Nephron (organoid): ENCODE results near the gene LRRC28.

Experiments
- H3K27ac Mint-ChIP-seq, 3 experiments: 2 replicates each; pipeline ENCODE4 v1.8.0; 2020; ENCODE audit warnings: mixed read lengths in 3 of 3, mild to moderate bottlenecking in 2 of 3, moderate library complexity in 1 of 3
- H3K27me3 Mint-ChIP-seq: 2 replicates; pipeline ENCODE4 v1.8.0; 2021; ENCODE audit warnings: low read depth, mild to moderate bottlenecking, moderate library complexity, mixed read lengths
- H3K36me3 Mint-ChIP-seq: 2 replicates; pipeline ENCODE4 v1.8.0; 2020; ENCODE audit warnings: low read depth, mixed read lengths
- H3K4me1 Mint-ChIP-seq: 2 replicates; pipeline ENCODE4 v1.8.0; 2020; ENCODE audit warnings: mixed read lengths
- H3K4me3 Mint-ChIP-seq, 3 experiments: 2 replicates each; pipeline ENCODE4 v1.8.0; 2020; ENCODE audit warnings: mild to moderate bottlenecking in 3 of 3, mixed read lengths in 3 of 3, moderate library complexity in 2 of 3
- H3K9me3 Mint-ChIP-seq: 2 replicates; pipeline ENCODE4 v1.8.0; 2020; ENCODE audit warnings: mixed read lengths
- TF ChIP-seq, protein P1 (sequence below), 3 experiments: fragments of 200-600 bp; sonication (generic); IDR thresholded peaks; one replicate each; pipeline ENCODE4 v1.5.0; 2021; ENCODE audit warnings: antibody characterized with exemption in 3 of 3; ENCODE audit not compliant: unreplicated experiment in 3 of 3

LRRC28 gene

DNA sequence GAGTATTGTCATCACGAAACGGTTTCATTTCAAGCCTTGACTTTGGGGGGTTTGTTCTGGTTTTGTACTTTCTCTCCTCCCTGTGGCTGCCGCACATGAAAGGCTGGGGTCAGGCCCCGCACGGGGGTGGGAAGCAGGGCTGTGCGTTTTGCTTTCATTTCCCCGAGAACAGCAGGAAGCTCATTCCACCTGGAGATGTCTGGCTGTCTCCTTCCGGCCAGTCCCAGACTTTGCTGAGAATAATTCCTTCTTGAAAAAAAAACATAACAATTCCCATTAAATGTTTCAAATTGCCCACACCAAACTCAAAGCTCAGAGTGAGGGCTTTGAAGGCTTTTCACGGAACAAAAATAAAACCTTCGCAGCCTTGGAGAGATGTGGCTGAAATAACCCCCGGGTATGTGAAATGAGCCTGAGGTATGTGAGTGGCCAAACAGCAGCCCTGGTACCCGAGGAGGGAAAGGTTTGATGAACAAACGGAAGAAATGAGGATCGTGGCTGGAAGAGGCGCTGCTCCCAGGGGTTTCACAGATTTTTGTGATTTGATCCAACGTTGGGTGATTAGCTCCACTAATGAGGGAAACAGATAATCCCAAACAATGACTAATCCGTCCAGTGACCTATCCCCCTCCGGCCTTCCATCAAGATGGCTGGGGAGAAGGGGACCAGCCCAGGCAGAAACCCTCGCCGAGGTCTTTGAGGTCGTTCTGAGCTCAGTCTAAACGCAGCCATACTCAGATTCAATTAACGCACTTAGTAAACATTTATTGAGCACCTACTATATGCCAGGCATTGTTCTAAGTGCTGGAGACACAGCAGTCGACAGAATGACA, 187.6 kb downstream of the LRRC28 start:
- Mint-ChIP-seq H3K27me3 (peaks cover 11% of the 10 kb centered on the region), H3K9me3 (no peaks in the 10 kb centered on the region), H3K27ac (peak overlapping the region; percentile 80 to 97 (median 93)), H3K4me3 (peak overlapping the region; percentile 44 to 49 (median 49)), H3K36me3 (no peaks in the 10 kb centered on the region), H3K4me1 (peaks cover 61% of the 10 kb centered on the region)
- TF ChIP-seq, protein P1, sequence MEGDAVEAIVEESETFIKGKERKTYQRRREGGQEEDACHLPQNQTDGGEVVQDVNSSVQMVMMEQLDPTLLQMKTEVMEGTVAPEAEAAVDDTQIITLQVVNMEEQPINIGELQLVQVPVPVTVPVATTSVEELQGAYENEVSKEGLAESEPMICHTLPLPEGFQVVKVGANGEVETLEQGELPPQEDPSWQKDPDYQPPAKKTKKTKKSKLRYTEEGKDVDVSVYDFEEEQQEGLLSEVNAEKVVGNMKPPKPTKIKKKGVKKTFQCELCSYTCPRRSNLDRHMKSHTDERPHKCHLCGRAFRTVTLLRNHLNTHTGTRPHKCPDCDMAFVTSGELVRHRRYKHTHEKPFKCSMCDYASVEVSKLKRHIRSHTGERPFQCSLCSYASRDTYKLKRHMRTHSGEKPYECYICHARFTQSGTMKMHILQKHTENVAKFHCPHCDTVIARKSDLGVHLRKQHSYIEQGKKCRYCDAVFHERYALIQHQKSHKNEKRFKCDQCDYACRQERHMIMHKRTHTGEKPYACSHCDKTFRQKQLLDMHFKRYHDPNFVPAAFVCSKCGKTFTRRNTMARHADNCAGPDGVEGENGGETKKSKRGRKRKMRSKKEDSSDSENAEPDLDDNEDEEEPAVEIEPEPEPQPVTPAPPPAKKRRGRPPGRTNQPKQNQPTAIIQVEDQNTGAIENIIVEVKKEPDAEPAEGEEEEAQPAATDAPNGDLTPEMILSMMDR (IDR thresholded peaks at IDR 0.05; ENCODE audit: unreplicated experiment in 3 of 3): no peak

DNA sequence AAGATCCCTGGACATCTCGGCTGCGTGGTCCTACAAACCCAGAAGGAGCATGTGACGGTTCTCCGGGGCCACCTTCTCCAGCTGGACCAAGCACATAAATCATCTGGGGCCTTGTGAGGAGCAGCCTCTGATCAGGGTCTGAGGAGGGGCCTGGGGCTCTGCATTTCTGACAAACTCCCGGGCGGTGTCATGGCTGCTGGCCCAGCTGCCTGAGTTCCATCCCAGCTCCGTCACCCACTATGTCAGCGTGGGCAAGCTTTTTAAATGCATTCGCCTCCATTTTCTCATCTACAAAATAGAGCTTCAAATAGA, 188.2 kb downstream of the LRRC28 start:
- peaks cover 11% of the 10 kb centered on the region for H3K27me3 Mint-ChIP-seq
- TF ChIP-seq, protein P1 (IDR thresholded peaks at IDR 0.05; ENCODE audit: unreplicated experiment in 3 of 3): no peak
- H3K9me3 Mint-ChIP-seq: no peaks in the 10 kb centered on the region
- no peak overlapping the region for H3K4me3 Mint-ChIP-seq
- peak overlapping the region in 2 of 3 experiments; percentile 45 to 48 for H3K27ac Mint-ChIP-seq
- peaks cover 59% of the 10 kb centered on the region for H3K4me1 Mint-ChIP-seq
- no peaks in the 10 kb centered on the region for H3K36me3 Mint-ChIP-seq

DNA sequence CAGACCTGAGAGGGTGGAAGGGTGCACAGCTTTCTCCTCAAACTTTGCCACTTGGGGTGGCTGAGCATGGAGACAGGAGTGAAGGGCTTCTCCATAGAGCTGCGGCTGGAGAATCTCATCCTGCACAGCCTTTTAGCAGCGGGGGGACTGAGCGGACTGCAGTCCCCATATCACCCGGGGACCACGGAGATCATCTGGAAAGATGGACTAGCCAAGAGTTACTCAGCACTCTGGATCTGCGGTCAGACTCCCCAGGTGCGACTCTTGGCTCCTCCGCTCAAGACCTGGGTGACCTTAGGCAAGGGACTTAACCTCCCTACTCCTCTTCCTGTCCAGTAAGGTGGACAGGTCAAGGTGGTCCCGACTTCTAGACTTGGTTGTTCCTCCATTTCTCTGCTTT, 188.7 kb downstream of the LRRC28 start:
- no peaks in the 10 kb centered on the region for H3K36me3 Mint-ChIP-seq
- H3K27me3 Mint-ChIP-seq: peaks cover 11% of the 10 kb centered on the region
- H3K4me3 Mint-ChIP-seq: no peak overlapping the region
- no peaks in the 10 kb centered on the region for H3K9me3 Mint-ChIP-seq
- TF ChIP-seq, protein P1 (IDR thresholded peaks at IDR 0.05; ENCODE audit: unreplicated experiment in 3 of 3): no peak
- H3K4me1 Mint-ChIP-seq: peaks cover 62% of the 10 kb centered on the region
- peak overlapping the region in 2 of 3 experiments; percentile 45 to 48 for H3K27ac Mint-ChIP-seq
